Muscle layer of duodenum (tissue), 2 donors: Measurements from ENCODE around the gene SEPHS1.
"Not testable (repeated sequence)": the region's sequence is repeated elsewhere in the genome, so short reads cannot be mapped to it uniquely, and the experiment has no call there.

ENCODE experiments used
- H3K27ac ChIP-seq: one replicate; pipeline ENCODE4 v1.7.0; 2013; ENCODE audit warnings: mild to moderate bottlenecking, low read length
- H3K27me3 ChIP-seq: one replicate; pipeline ENCODE4 v1.7.0; 2013; ENCODE audit warnings: low read depth, mild to moderate bottlenecking, control low read depth, low read length
- H3K36me3 ChIP-seq, 2 donors: one replicate each; pipeline ENCODE4 v1.7.0; 2013; ENCODE audit warnings: low read length in 2 of 2, control low read depth in 1 of 2, mild to moderate bottlenecking in 1 of 2; ENCODE audit not compliant: insufficient read depth in 2 of 2, control insufficient read depth in 1 of 2
- H3K4me1 ChIP-seq, 2 donors: one replicate each; pipeline ENCODE4 v1.7.0; 2013; ENCODE audit warnings: low read length in 2 of 2, mild to moderate bottlenecking in 2 of 2, control low read depth in 1 of 2, moderate library complexity in 1 of 2; ENCODE audit not compliant: insufficient read depth in 2 of 2, control insufficient read depth in 1 of 2
- H3K4me3 ChIP-seq, 2 donors: one replicate each; pipeline ENCODE4 v1.7.0; 2013; ENCODE audit warnings: low read length in 2 of 2, low read depth in 1 of 2, mild to moderate bottlenecking in 1 of 2
- H3K9me3 ChIP-seq, 2 donors: one replicate each; pipeline ENCODE4 v1.7.0; 2013; ENCODE audit warnings: low read length in 2 of 2, control low read depth in 1 of 2, mild to moderate bottlenecking in 1 of 2; ENCODE audit not compliant: control insufficient read depth in 1 of 2
- donor health status: healthy.

SEPHS1 gene

GRCh38 chr10:13302821-13303555, 45.1 kb downstream of the SEPHS1 start:
- H3K27ac ChIP-seq: no peak overlapping the region
- peaks cover 0 to 7% of the 10 kb centered on the region in 2 donors for H3K36me3 ChIP-seq
- peaks cover 0 to 11% of the 10 kb centered on the region in 2 donors for H3K4me1 ChIP-seq
- peak overlapping the region in 1 of 2 donors; percentile 76 for H3K4me3 ChIP-seq
- no peaks in the 10 kb centered on the region for H3K9me3 ChIP-seq
- no peaks in the 10 kb centered on the region for H3K27me3 ChIP-seq

DNA sequence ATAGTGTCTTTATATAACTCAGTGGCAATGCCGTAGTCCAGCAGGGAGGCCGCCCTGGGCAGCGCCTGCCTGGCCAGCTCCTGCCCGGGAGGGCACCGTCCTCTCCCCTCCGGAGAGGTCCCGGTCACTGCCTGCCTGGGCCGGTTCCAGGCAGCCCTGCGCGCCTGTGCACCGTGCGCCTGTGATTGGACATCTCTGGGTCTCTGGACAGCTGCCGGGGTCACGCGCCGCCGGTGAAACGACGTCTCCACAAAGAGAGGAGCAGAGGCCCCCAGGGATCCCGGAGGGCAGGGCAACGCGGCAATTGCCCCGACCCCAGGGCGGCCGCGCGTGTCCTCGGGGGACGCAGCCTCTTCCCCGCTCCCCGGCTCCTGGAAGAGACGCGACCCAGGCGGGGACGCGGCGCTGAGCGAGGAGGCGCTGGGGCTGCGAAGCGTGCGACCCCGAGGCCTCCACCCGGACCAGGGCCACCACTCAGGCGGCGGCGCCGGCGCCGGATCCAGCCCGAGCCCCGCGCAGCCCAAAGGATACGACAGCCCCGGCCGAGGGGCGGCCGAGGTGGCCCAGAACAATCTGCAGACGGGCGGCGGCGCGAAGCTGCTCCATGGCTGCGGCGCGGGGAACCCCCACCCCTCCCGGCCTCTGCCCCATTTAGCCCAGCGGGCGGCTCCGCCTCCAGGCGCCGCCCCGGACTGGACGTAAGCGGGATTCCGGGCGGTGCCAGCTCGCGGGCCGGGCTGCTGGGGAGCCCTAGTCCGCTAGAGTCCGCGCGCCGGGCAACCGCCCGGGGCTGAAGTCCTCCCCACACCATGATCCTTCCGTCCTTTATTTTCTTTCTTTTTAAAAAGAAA, 48.4 kb downstream of the SEPHS1 start, which contains the start of gene PHYH:
Gene PHYH (minus strand): TSS at position 628 of the 851 bp plus-strand sequence. CDS start 22 bp downstream, at position 606.
- peaks cover 0 to 12% of the 10 kb centered on the region in 2 donors for H3K36me3 ChIP-seq
- peak within 1 kb of the TSS; percentile 61 to 90 for H3K4me3 ChIP-seq
- H3K27ac ChIP-seq: peak within 1 kb of the TSS; percentile 58

DNA sequence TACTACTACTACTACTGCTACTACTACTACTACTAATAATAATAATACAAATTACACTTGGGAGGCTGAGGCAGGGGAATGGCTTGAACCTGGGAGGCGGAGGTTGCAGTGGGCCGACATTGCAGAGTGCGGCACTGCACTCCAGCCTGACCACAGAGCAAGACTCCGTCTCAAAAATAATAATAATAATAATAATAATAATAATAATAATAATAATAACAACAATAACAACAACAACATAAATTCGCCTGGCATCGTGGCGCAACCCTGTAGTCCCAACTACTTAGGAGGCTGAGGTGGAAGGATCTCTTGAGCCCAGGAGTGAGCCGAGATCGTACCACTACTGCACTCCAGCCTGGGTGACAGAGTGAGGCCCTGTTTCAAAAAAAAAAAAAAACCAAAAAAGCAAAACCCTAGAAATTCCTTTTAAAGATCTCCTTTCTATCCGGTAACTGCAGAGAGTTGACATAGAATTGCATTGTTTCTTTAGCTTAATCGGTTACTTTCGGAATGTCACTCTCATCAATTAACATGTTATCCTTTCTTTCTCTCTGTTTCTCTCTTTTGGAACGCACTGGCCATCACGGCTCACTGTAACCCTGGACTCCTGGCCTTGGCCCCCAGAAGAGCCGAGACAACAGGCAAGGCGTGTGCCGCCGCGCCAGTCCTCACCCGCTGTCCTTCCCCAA, 49.2 kb downstream of the SEPHS1 start:
- peak overlapping the region; percentile 61 to 90 for H3K4me3 ChIP-seq
- peaks cover 0 to 11% of the 10 kb centered on the region in 2 donors for H3K4me1 ChIP-seq
- no peaks in the 10 kb centered on the region for H3K9me3 ChIP-seq
- no peaks in the 10 kb centered on the region for H3K27me3 ChIP-seq
- peaks cover 5 to 20% of the 10 kb centered on the region in 2 donors for H3K36me3 ChIP-seq
- H3K27ac ChIP-seq: peak overlapping the region; percentile 58

More for the DNA sequence above, 48.4 kb downstream of the SEPHS1 start, which contains the start of gene PHYH:
- Histone ChIP-seq H3K4me1 (peaks cover 0 to 11% of the 10 kb centered on the region in 2 donors), H3K9me3 (no peaks in the 10 kb centered on the region), H3K27me3 (no peaks in the 10 kb centered on the region)

DNA sequence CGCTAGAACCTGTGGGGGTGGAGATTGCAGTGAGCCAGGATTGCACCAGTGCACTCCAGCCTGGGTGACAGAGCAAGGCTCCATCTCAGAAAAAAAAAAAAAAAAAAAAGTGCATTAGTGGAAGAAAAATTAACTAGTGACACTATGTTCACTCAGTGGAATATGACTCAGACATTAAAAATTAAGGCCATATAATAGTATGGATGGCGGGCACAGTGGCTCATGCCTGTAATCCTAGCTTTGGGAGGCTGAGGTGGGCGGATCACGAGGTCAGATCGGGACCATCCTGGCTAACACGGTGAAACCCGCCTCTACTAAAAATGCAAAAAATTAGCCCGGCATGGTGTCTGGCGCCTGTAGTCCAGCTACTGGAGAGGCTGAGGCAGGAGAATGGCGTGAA, 51.6 kb downstream of the SEPHS1 start:
- H3K27me3 ChIP-seq: no peaks in the 10 kb centered on the region

GRCh38 chr10:13294784-13295183, 53.3 kb downstream of the SEPHS1 start:
- Histone ChIP-seq H3K4me1 (peaks cover 0 to 3% of the 10 kb centered on the region in 2 donors), H3K36me3 (peaks cover 9 to 44% of the 10 kb centered on the region in 2 donors), H3K27me3 (no peaks in the 10 kb centered on the region), H3K9me3 (no peaks in the 10 kb centered on the region), H3K27ac (no peak overlapping the region), H3K4me3 (no peak overlapping the region)

More for the DNA sequence above, 51.6 kb downstream of the SEPHS1 start:
- Histone ChIP-seq H3K27ac (no peak overlapping the region), H3K9me3 (no peaks in the 10 kb centered on the region), H3K36me3 (peaks cover 9 to 32% of the 10 kb centered on the region in 2 donors), H3K4me1 (peaks cover 0 to 10% of the 10 kb centered on the region in 2 donors), H3K4me3 (no peak overlapping the region)

DNA sequence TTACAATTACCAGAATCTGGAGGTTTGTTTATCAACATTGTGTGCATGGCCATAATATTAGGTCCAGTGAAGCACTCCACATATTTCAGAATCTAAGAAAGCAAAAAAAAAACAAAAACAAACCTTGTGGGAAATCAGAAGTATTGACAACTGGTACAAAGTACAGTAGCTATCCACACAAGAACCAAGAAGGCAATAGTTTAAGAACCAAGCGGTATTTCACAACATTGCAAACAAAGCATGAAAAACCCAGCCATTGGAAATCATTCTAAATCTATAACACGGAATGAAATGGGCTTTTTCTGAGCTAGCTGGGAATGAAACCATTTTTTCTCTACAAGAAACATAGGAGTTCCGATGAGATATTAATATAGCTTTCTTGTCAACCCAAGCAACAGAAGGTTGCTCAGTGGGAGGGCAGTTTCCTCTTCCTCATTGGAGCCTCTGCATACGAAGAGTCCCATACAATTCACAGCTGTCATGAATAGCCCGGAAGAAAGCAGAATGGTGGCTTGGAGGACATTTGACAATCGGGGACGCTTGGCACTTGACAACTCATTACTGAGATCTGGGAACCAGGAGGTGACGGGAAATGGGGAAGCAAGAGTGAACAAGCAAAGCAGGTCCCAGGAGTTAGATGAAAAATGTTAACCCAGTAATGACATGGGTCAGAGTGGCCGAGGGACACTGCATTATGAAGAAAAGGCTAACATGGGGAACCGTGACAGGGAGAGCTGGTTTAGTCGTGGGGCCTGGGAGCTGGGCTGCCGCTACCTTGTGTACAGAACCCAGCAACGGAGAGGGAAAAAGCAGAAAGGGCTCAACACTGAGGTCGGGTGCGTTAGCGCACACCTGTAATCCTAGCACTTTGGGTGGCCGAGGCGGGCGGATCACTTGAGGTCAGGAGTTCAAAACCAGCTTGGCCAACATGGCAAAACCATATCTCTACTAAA, 56.0 kb downstream of the SEPHS1 start:
- H3K27ac ChIP-seq: no peak overlapping the region
- no peak overlapping the region for H3K4me3 ChIP-seq
- peaks cover 9 to 57% of the 10 kb centered on the region in 2 donors for H3K36me3 ChIP-seq
- H3K27me3 ChIP-seq: no peaks in the 10 kb centered on the region
- no peaks in the 10 kb centered on the region for H3K4me1 ChIP-seq
- no peaks in the 10 kb centered on the region for H3K9me3 ChIP-seq

DNA sequence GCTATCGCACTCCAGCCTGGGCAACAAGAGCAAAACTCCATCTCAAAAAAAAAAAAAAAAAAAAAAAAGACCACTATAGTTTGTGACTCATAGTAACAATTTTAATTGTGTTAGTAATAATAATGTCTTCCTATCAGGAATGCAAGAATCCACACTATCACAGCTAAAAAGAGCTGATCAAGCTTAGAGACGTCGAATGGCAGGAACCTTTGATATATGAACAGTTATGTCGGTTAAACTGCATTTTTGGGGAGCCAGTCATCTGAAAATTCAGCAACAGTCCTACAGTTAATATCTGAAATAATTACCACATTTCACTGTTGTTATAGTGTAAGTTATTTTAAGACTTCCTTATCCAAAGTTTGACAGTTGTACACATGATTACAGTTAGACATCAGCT, 57.0 kb downstream of the SEPHS1 start:
- no peaks in the 10 kb centered on the region for H3K9me3 ChIP-seq
- H3K4me1 ChIP-seq: no peaks in the 10 kb centered on the region
- H3K27me3 ChIP-seq: no peaks in the 10 kb centered on the region
- H3K27ac ChIP-seq: no peak overlapping the region
- no peak overlapping the region for H3K4me3 ChIP-seq
- peaks cover 9 to 64% of the 10 kb centered on the region in 2 donors for H3K36me3 ChIP-seq

- H3K4me1 ChIP-seq: no peaks in the 10 kb centered on the region
- H3K36me3 ChIP-seq: peaks cover 14 to 71% of the 10 kb centered on the region in 2 donors
- H3K27ac ChIP-seq: no peak overlapping the region
Observed at GRCh38 chr10:13284050-13284449, 64.0 kb downstream of the SEPHS1 start.

DNA sequence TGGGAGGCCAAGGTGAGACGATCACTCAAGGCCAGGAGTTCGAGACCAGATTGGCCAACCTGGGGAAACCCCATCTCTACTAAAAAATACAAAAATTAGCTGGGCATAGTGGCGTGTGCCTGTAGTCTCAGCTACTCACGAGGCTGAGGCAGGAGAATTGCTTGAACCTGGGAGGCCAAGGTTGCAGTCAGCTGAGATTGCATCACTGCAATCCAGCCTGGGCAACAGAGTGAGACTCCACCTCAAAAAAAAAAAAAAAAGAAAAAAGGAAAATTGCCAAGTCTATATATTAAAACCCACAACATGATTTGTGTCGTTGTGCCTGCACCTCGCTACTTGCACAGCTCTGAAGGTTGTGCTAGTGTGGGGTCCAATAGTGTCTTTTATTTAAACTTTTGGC, 65.7 kb downstream of the SEPHS1 start:
- H3K27me3 ChIP-seq, H3K27ac ChIP-seq, H3K9me3 ChIP-seq, H3K4me1 ChIP-seq, H3K4me3 ChIP-seq: not testable (repeated sequence)
- H3K36me3 ChIP-seq: peaks cover 14 to 67% of the 10 kb centered on the region in 2 donors

More at GRCh38 chr10:13284050-13284449, 64.0 kb downstream of the SEPHS1 start:
- H3K27me3 ChIP-seq: no peaks in the 10 kb centered on the region
- no peaks in the 10 kb centered on the region for H3K9me3 ChIP-seq
- H3K4me3 ChIP-seq: no peak overlapping the region

DNA sequence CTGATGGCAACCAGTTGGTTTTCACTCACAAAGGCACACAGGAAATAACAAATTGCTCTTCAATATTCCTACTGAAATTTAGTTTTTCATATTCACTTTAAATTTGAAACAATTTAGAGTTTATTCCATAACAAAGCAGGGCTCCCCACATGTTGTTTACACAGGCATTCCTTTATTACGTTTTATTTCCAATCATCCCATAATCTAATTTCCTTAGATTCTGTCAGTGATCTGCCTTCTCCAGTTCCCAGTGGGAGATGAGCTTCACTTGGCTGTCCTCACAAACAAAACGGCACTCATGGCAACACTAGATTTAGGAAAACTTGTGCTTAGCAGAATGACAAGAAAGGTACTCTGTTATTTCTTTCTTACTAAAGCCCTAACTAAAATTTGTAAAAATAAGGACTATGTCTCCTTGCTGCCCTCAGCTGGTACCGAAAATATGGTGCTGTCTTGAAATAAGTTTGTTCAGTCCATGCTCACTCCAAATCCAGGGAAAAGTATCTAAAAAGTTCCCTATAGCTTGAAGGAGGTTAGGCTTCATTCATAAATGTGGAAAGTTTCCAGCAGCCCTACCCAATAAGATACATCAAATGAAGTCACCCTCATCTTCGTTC, 71.2 kb downstream of the SEPHS1 start:
- H3K27ac ChIP-seq: no peak overlapping the region
- peaks cover 0 to 9% of the 10 kb centered on the region in 2 donors for H3K4me1 ChIP-seq
- H3K9me3 ChIP-seq: no peaks in the 10 kb centered on the region
- no peaks in the 10 kb centered on the region for H3K27me3 ChIP-seq
- peaks cover 14 to 30% of the 10 kb centered on the region in 2 donors for H3K36me3 ChIP-seq
- H3K4me3 ChIP-seq: no peak overlapping the region
